Esophagus muscularis mucosa (tissue), 4 donors: ENCODE data around the gene CLEC16A. TPM values are rescaled to one million over a fixed set of nuclear protein-coding genes. Genes with fewer than 3 reads are reported as not detected.

Experiments used
- DNase-seq: peaks from one replicate; pipeline ENCODE4 v3.0.0-alpha.2; 2017; ENCODE audit errors: extremely low spot score
- H3K27ac ChIP-seq, 4 donors: fragments of 200-600 bp; sonication (generic); replicated peaks in 1 of 4; 1 replicate in 3 of 4; 2 replicates in 1 of 4; pipeline ENCODE4 v1.5.1; 2016 to 2019; ENCODE audit warnings: mild to moderate bottlenecking in 1 of 4
- H3K27me3 ChIP-seq, 4 donors: fragments of 200-600 bp; sonication (generic); one replicate each; pipeline versions ENCODE4 v1.5.1 to v1.6.0; 2016 to 2019
- H3K36me3 ChIP-seq, 4 donors: fragments of 200-600 bp; sonication (generic); one replicate each; pipeline ENCODE4 v1.5.1; 2016 to 2019
- H3K4me1 ChIP-seq, 4 donors: fragments of 200-600 bp; sonication (generic); one replicate each; pipeline ENCODE4 v1.5.1; 2016 to 2019
- H3K4me3 ChIP-seq, 4 donors: fragments of 200-600 bp; sonication (generic); 1 replicate in 2 of 4; 2 replicates in 2 of 4; pipeline ENCODE4 v1.5.1; 2016 to 2019; ENCODE audit warnings: mild to moderate bottlenecking in 4 of 4, moderate library complexity in 1 of 4
- H3K9me3 ChIP-seq, 4 donors: fragments of 200-600 bp; sonication (generic); 1 replicate in 3 of 4; 2 replicates in 1 of 4; pipeline ENCODE4 v1.5.1; 2016 to 2019
- CTCF ChIP-seq, 3 experiments: fragments of 200-600 bp in 2 of 3; fragments of 450-650 bp in 1 of 3; sonication (generic) in 2 of 3; IDR thresholded peaks; one replicate each; pipeline ENCODE4 v1.5.1; 2017 to 2019; ENCODE audit warnings: antibody characterized with exemption in 3 of 3, mild to moderate bottlenecking in 2 of 3, moderate library complexity in 1 of 3
- EP300 ChIP-seq: sonication (generic); formaldehyde crosslinking; IDR thresholded peaks from one replicate; pipeline ENCODE4 v1.6.1; 2017; ENCODE audit warnings: antibody characterized with exemption
- POLR2A ChIP-seq: fragments of 450-650 bp; IDR thresholded peaks from one replicate; pipeline ENCODE4 v1.6.1; 2017; ENCODE audit warnings: antibody characterized with exemption, moderate library complexity, mild to moderate bottlenecking, low read depth
- POLR2AphosphoS5 ChIP-seq, 2 donors: sonication (generic); formaldehyde crosslinking; IDR thresholded peaks; one replicate each; pipeline ENCODE4 v1.6.1; 2017; ENCODE audit warnings: antibody characterized with exemption in 2 of 2
- WGBS: methylation state at CpG from one replicate; pipeline ENCODE4 v1.1.5; 2018; 5-methylcytosine and 5-hydroxymethylcytosine counted together
- intact Hi-C: fragments of 100-400 bp; cut with DNase I; formaldehyde crosslinking; loops from one replicate; pipeline ENCODE4 v1.15.1; 2023
- total RNA-seq, 4 donors: library from RNA; depleted of rRNA; stranded (reverse); fragments of >200 nt; gene quantifications; one replicate each; pipeline versions ENCODE4 v1.1.0 to v1.2.1, GENCODE V29; 2016

CLEC16A gene
- total RNA-seq, 4 donors from 2014 or later, result 22.3 to 34.7 (median 29.2) TPM

GRCh38 chr16:11198828-11199227, 254.5 kb downstream of the CLEC16A start:
- TF ChIP-seq CTCF (IDR thresholded peaks at IDR 0.05) (no peak), EP300 (no peak), POLR2A (no peak), POLR2AphosphoS5 (IDR thresholded peaks at IDR 0.05) (no peak)
- no peaks in the 10 kb centered on the region for H3K36me3 ChIP-seq
- WGBS, result 67% methylated on average over 8 of the region's 8 CpGs
- H3K27ac ChIP-seq, result no peak overlapping the region
- no peaks in the 10 kb centered on the region for H3K4me1 ChIP-seq
- intact Hi-C loops, result no loop called here
- DNase-seq, result no peak
- H3K27me3 ChIP-seq, result no peaks in the 10 kb centered on the region
- H3K9me3 ChIP-seq, result no peaks in the 10 kb centered on the region
- H3K4me3 ChIP-seq, result no peak overlapping the region

- Histone ChIP-seq H3K9me3 (no peaks in the 10 kb centered on the region), H3K27me3 (no peaks in the 10 kb centered on the region), H3K4me1 (peaks cover 2 to 3% (median 2%) of the 10 kb centered on the region in 4 donors), H3K27ac (no peak overlapping the region), H3K36me3 (no peaks in the 10 kb centered on the region), H3K4me3 (no peak overlapping the region)
- WGBS, result 83% methylated on average over 10 of the region's 10 CpGs
- intact Hi-C loops, result no loop called here
- TF ChIP-seq POLR2AphosphoS5 (IDR thresholded peaks at IDR 0.05) (no peak), POLR2A (no peak), CTCF (IDR thresholded peaks at IDR 0.05) (no peak), EP300 (no peak)
- no peak for DNase-seq
Measured at GRCh38 chr16:11200592-11200991, 256.2 kb downstream of the CLEC16A start.

- no peak for DNase-seq
- Histone ChIP-seq H3K27me3 (no peaks in the 10 kb centered on the region), H3K4me1 (peaks cover 6 to 13% (median 11%) of the 10 kb centered on the region in 4 donors), H3K27ac (no peak overlapping the region), H3K4me3 (no peak overlapping the region), H3K9me3 (no peaks in the 10 kb centered on the region), H3K36me3 (no peaks in the 10 kb centered on the region)
- no peak for TF ChIP-seq POLR2AphosphoS5 (IDR thresholded peaks at IDR 0.05)
- no peak for TF ChIP-seq EP300
- no peak for TF ChIP-seq POLR2A
- no peak for TF ChIP-seq CTCF (IDR thresholded peaks at IDR 0.05)
- WGBS, result 56% methylated on average over 6 of the region's 15 CpGs
- intact Hi-C loops, result no loop called here
Measured at GRCh38 chr16:11201498-11202259, 257.3 kb downstream of the CLEC16A start.

GRCh38 chr16:11202260-11203091, 258.1 kb downstream of the CLEC16A start:
- no peak overlapping the region for H3K27ac ChIP-seq
- H3K4me3 ChIP-seq, result no peak overlapping the region
- TF ChIP-seq EP300, result no peak
- no peak for TF ChIP-seq POLR2AphosphoS5 (IDR thresholded peaks at IDR 0.05)
- no peak for TF ChIP-seq POLR2A
- TF ChIP-seq CTCF (IDR thresholded peaks at IDR 0.05), result no peak
- intact Hi-C loops, result no loop called here
- peaks cover 0 to 2% (median 1%) of the 10 kb centered on the region in 4 donors for H3K9me3 ChIP-seq
- peaks cover 6 to 13% (median 11%) of the 10 kb centered on the region in 4 donors for H3K4me1 ChIP-seq
- no peak for DNase-seq
- H3K27me3 ChIP-seq, result no peaks in the 10 kb centered on the region
- WGBS, result 56% methylated on average over 11 of the region's 13 CpGs
- H3K36me3 ChIP-seq, result no peaks in the 10 kb centered on the region
